K562 (cell line): ENCODE data around the gene ST3GAL3. TPM values are rescaled to one million over a fixed set of nuclear protein-coding genes. Genes with fewer than 3 reads are reported as not detected.
A peak's percentile ranks its signal among the peaks of the same experiment; 100 is the strongest.

Source experiments
- CTBP1 ChIP-seq: fragments of 450-650 bp; IDR thresholded peaks from 2 replicates; pipeline ENCODE4 v1.6.1; 2016; ENCODE audit warnings: borderline replicate concordance
- ETV6 ChIP-seq, 3 experiments: fragments of 150-350 bp in 1 of 3; sonication (generic) in 1 of 3; formaldehyde crosslinking in 1 of 3; IDR thresholded peaks; 2 replicates each; pipeline versions ENCODE4 v1.6.1 to v1.8.0; 2014 to 2022; ENCODE audit warnings: borderline replicate concordance in 2 of 3, low read depth in 2 of 3, antibody characterized with exemption in 1 of 3, low read length in 1 of 3, mild to moderate bottlenecking in 1 of 3, missing genetic modification reagents in 1 of 3
- NFRKB ChIP-seq: fragments of 450-650 bp; IDR thresholded peaks from 2 replicates; pipeline ENCODE4 v1.6.1; 2016; ENCODE audit warnings: low read depth
- POLR2AphosphoS5 ChIP-seq: IDR thresholded peaks from 2 replicates; pipeline ENCODE4 v1.6.1; 2011; ENCODE audit warnings: mild to moderate bottlenecking, low read depth, low read length, moderate library complexity; ENCODE audit not compliant: control insufficient read depth, insufficient read depth
- RBM39 ChIP-seq: fragments of 200-400 bp; formaldehyde crosslinking; optimal IDR thresholded peaks from 2 replicates; pipeline ENCODE3; 2018; ENCODE audit warnings: low read depth, low read length
- RFX5 ChIP-seq: IDR thresholded peaks from 2 replicates; pipeline ENCODE4 v1.6.1; 2011; ENCODE audit warnings: low read depth, mild to moderate bottlenecking, improper control_type of control experiment, low read length
- SAFB2 ChIP-seq: fragments of 200-400 bp; formaldehyde crosslinking; IDR thresholded peaks from 2 replicates; pipeline ENCODE4 v1.6.1; 2018; ENCODE audit warnings: borderline replicate concordance, low read length, low read depth, moderate library complexity; ENCODE audit not compliant: severe bottlenecking
- SAP30 ChIP-seq: fragments of 200-600 bp; sonication (generic); IDR thresholded peaks from 2 replicates; pipeline ENCODE4 v1.6.1; 2012; ENCODE audit warnings: borderline replicate concordance, low read depth, mild to moderate bottlenecking, moderate library complexity, low read length, control low read depth, inconsistent platforms; ENCODE audit not compliant: insufficient read depth, poor library complexity, severe bottlenecking
- YY1 ChIP-seq, 3 experiments: IDR thresholded peaks; 2 replicates each; pipeline ENCODE4 v1.6.1; 2011; ENCODE audit warnings: low read length in 2 of 3, mild to moderate bottlenecking in 2 of 3, moderate library complexity in 2 of 3, borderline replicate concordance in 1 of 3, control low read depth in 1 of 3, low read depth in 1 of 3; ENCODE audit not compliant: insufficient read depth in 3 of 3, insufficient replicate concordance in 2 of 3, control insufficient read depth in 1 of 3, insufficient read length in 1 of 3; ENCODE audit errors: extremely low read depth in 1 of 3
- ZNF785 ChIP-seq: fragments of 250-450 bp; sonication (Bioruptor Pico); IDR thresholded peaks from 2 replicates; pipeline ENCODE4 v1.4.0; 2020; ENCODE audit warnings: mild to moderate bottlenecking
- ZSCAN32 ChIP-seq: fragments of 450-650 bp; formaldehyde crosslinking; IDR thresholded peaks from 2 replicates; pipeline ENCODE4 v1.4.0; 2020; ENCODE audit warnings: mild to moderate bottlenecking, moderate library complexity
- polyA plus RNA-seq, 8 experiments: library from polyadenylated mRNA; depleted of rRNA in 4 of 8; stranded (reverse) in 5 of 8; unstranded in 3 of 8; fragments of >200 nt; fragmentation: Nextera tagmentation in 2 of 8; fragmentation: Illumina TruSeq in 1 of 8; extraction: Ambion mirVana in 2 of 8; extraction: Trizol in 1 of 8; gene quantifications; 2 replicates each; pipeline versions ENCODE4 v1.2.1 to v1.2.3, GENCODE V29; 2011 to 2014; ENCODE audit warnings: inconsistent platforms in 1 of 8, missing spikeins in 1 of 8
- total RNA-seq, 7 experiments: library from RNA; depleted of rRNA in 6 of 7; stranded (reverse); fragments of >200 nt in 6 of 7; fragmentation: Illumina TruSeq in 2 of 7; extraction: Trizol in 2 of 7; gene quantifications; 2 replicates each; pipeline versions ENCODE4 v1.2.1 to v1.2.3, GENCODE V29; 2011 to 2021; ENCODE audit warnings: low replicate concordance in 1 of 7
- TF ChIP-seq, protein P1 (sequence below): fragments of 250-450 bp; sonication (Bioruptor Pico); IDR thresholded peaks from 2 replicates; pipeline ENCODE4 v1.5.0; 2021; ENCODE audit warnings: mild to moderate bottlenecking, borderline replicate concordance
- TF ChIP-seq, protein P2 (sequence below), 3 experiments: IDR thresholded peaks in 2 of 3; conservative IDR thresholded peaks in 1 of 3; 2 replicates each; pipeline ENCODE4 v1.5.1; 2011 to 2012; ENCODE audit warnings: low read length in 3 of 3, mild to moderate bottlenecking in 3 of 3, control low read depth in 2 of 3, improper control_type of control experiment in 1 of 3, inconsistent platforms in 1 of 3, low read depth in 1 of 3, mixed read lengths in 1 of 3, moderate library complexity in 1 of 3; ENCODE audit not compliant: insufficient read depth in 2 of 3
- TF ChIP-seq, protein P3 (sequence below): fragments of 450-650 bp; IDR thresholded peaks from 2 replicates; pipeline ENCODE4 v1.6.1; 2016; ENCODE audit warnings: missing biosample characterization, missing genetic modification characterization
- TF ChIP-seq, protein P4 (sequence below): fragments of 450-650 bp; IDR thresholded peaks from 2 replicates; pipeline ENCODE4 v1.7.1; 2018; ENCODE audit warnings: mild to moderate bottlenecking, low read depth; ENCODE audit not compliant: partially characterized antibody

ST3GAL3 gene
- total and polyA plus RNA-seq, 9 of the 15 experiments (the other 6 are each of a cell fraction or from before 2014, with no cell fraction given), result 1.2 to 18.9 (median 11.0) TPM

DNA sequence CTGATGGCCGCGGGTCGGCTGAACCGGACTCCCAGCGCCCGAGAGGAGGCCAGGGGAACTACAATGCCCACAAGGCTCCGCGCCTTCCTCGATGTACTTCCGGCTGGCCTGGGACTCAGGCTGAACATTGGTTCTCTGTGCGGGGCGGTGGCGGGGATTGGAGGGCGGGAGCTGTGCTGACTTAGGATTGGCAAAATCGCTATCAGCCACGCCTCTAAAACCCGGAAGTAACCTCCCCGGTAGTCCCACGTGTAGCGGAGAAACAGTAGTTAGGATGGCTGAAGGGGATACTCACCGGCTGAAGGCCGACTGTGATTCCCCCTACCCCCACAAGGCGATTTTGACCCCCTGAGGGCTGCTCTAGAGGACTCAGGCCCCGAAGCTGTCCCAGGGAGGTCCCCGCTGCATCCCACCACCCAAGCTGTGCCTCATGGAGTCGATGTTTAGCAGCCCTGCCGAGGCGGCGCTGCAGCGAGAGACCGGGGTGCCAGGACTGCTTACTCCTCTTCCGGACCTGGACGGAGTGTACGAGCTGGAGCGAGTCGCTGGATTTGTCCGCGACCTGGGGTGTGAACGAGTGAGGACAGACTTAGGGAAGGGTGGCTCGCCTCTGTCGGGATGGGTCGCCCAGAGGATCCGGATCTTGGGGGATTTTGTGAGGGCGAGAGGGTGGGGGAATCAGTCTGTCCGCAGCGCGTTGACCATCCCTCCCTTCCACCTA, 262.6 kb downstream of the ST3GAL3 start, which contains the start of gene DPH2 (continued):
- TF ChIP-seq, protein P1, sequence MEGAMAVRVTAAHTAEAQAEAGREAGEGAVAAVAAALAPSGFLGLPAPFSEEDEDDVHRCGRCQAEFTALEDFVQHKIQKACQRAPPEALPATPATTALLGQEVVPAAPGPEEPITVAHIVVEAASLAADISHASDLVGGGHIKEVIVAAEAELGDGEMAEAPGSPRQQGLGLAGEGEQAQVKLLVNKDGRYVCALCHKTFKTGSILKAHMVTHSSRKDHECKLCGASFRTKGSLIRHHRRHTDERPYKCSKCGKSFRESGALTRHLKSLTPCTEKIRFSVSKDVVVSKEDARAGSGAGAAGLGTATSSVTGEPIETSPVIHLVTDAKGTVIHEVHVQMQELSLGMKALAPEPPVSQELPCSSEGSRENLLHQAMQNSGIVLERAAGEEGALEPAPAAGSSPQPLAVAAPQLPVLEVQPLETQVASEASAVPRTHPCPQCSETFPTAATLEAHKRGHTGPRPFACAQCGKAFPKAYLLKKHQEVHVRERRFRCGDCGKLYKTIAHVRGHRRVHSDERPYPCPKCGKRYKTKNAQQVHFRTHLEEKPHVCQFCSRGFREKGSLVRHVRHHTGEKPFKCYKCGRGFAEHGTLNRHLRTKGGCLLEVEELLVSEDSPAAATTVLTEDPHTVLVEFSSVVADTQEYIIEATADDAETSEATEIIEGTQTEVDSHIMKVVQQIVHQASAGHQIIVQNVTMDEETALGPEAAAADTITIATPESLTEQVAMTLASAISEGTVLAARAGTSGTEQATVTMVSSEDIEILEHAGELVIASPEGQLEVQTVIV (CRISPR knock-in tag), result no peak
- TF ChIP-seq, protein P2, sequence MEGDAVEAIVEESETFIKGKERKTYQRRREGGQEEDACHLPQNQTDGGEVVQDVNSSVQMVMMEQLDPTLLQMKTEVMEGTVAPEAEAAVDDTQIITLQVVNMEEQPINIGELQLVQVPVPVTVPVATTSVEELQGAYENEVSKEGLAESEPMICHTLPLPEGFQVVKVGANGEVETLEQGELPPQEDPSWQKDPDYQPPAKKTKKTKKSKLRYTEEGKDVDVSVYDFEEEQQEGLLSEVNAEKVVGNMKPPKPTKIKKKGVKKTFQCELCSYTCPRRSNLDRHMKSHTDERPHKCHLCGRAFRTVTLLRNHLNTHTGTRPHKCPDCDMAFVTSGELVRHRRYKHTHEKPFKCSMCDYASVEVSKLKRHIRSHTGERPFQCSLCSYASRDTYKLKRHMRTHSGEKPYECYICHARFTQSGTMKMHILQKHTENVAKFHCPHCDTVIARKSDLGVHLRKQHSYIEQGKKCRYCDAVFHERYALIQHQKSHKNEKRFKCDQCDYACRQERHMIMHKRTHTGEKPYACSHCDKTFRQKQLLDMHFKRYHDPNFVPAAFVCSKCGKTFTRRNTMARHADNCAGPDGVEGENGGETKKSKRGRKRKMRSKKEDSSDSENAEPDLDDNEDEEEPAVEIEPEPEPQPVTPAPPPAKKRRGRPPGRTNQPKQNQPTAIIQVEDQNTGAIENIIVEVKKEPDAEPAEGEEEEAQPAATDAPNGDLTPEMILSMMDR (IDR thresholded peaks at IDR 0.05 in 2 of 3, conservative IDR thresholded peaks at IDR 0.05 in 1 of 3; ENCODE audit: insufficient read depth in 2 of 3, low read depth in 1 of 3, low read length in 3 of 3), result 0 out of 6 replicates have a peak, but pooled peaks of 2 of the 3 experiments have one; percentile 6 to 15
- TF ChIP-seq RBM39 (no peak), POLR2AphosphoS5 (peak; percentile 51; the same call in 1 of the 2 replicates), RFX5 (no peak), NFRKB (no peak), YY1 (IDR thresholded peaks at IDR 0.05; ENCODE audit: borderline replicate concordance in 1 of 3, control insufficient read depth in 1 of 3, extremely low read depth in 1 of 3, insufficient read depth in 3 of 3, insufficient read length in 1 of 3, insufficient replicate concordance in 2 of 3, low read depth in 1 of 3, low read length in 2 of 3) (peak in 2 of 3 experiments; percentile 53 to 70), ZNF785 (no peak), CTBP1 (no peak), SAFB2 (no peak), SAP30 (peak; percentile 100), ETV6 (IDR thresholded peaks at IDR 0.05; ENCODE audit: borderline replicate concordance in 1 of 2, low read depth in 2 of 2, low read length in 1 of 2) (no peak), ETV6 (CRISPR knock-in tag; IDR thresholded peaks at IDR 0.05; ENCODE audit: borderline replicate concordance) (no peak), ZSCAN32 (CRISPR knock-in tag) (no peak)
- TF ChIP-seq, protein P3, sequence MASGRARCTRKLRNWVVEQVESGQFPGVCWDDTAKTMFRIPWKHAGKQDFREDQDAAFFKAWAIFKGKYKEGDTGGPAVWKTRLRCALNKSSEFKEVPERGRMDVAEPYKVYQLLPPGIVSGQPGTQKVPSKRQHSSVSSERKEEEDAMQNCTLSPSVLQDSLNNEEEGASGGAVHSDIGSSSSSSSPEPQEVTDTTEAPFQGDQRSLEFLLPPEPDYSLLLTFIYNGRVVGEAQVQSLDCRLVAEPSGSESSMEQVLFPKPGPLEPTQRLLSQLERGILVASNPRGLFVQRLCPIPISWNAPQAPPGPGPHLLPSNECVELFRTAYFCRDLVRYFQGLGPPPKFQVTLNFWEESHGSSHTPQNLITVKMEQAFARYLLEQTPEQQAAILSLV (tag), result no peak
- TF ChIP-seq, protein P4, sequence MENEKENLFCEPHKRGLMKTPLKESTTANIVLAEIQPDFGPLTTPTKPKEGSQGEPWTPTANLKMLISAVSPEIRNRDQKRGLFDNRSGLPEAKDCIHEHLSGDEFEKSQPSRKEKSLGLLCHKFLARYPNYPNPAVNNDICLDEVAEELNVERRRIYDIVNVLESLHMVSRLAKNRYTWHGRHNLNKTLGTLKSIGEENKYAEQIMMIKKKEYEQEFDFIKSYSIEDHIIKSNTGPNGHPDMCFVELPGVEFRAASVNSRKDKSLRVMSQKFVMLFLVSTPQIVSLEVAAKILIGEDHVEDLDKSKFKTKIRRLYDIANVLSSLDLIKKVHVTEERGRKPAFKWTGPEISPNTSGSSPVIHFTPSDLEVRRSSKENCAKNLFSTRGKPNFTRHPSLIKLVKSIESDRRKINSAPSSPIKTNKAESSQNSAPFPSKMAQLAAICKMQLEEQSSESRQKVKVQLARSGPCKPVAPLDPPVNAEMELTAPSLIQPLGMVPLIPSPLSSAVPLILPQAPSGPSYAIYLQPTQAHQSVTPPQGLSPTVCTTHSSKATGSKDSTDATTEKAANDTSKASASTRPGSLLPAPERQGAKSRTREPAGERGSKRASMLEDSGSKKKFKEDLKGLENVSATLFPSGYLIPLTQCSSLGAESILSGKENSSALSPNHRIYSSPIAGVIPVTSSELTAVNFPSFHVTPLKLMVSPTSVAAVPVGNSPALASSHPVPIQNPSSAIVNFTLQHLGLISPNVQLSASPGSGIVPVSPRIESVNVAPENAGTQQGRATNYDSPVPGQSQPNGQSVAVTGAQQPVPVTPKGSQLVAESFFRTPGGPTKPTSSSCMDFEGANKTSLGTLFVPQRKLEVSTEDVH, result peak; percentile 93
